Neuronal stem cell (in vitro differentiated cells): ENCODE data around the gene CSF2.

Experiments
- DNase-seq: peaks from one replicate; pipeline ENCODE4 v3.0.0-alpha.2; 2013; ENCODE audit warnings: low spot score
- H2AFZ ChIP-seq: one replicate; pipeline ENCODE4 v1.6.1; 2013; ENCODE audit warnings: mild to moderate bottlenecking, low read length, inconsistent platforms
- H2AK5ac ChIP-seq: 2 replicates; pipeline ENCODE4 v1.6.1; 2013; ENCODE audit warnings: low read depth, mild to moderate bottlenecking, inconsistent platforms, low read length, moderate library complexity, mixed read lengths
- H2BK120ac ChIP-seq: 2 replicates; pipeline ENCODE4 v1.6.1; 2013; ENCODE audit warnings: low read depth, mild to moderate bottlenecking, inconsistent platforms, low read length, moderate library complexity, mixed read lengths
- H2BK12ac ChIP-seq: one replicate; pipeline ENCODE4 v1.6.1; 2013; ENCODE audit warnings: low read length, inconsistent platforms
- H2BK15ac ChIP-seq: 2 replicates; pipeline ENCODE4 v1.6.1; 2013; ENCODE audit warnings: mild to moderate bottlenecking, low read length, inconsistent platforms, mixed read lengths
- H2BK5ac ChIP-seq: one replicate; pipeline ENCODE4 v1.6.1; 2013; ENCODE audit warnings: inconsistent platforms, mild to moderate bottlenecking, low read length, moderate library complexity
- H3K14ac ChIP-seq: one replicate; pipeline ENCODE4 v1.6.1; 2013; ENCODE audit warnings: low read length, inconsistent platforms
- H3K18ac ChIP-seq: 2 replicates; pipeline ENCODE4 v1.6.1; 2013; ENCODE audit warnings: low read length, inconsistent platforms
- H3K23ac ChIP-seq: 2 replicates; pipeline ENCODE4 v1.6.1; 2013; ENCODE audit warnings: low read depth, mild to moderate bottlenecking, mixed read lengths, low read length, inconsistent platforms; ENCODE audit not compliant: poor library complexity
- H3K27ac ChIP-seq: replicated peaks from 3 replicates; pipeline ENCODE4 v1.5.1; 2013; ENCODE audit warnings: low read length, inconsistent platforms
- H3K27me3 ChIP-seq, 3 experiments: 2 replicates each; pipeline ENCODE4 v1.6.1; 2013; ENCODE audit warnings: low read length in 3 of 3, mild to moderate bottlenecking in 2 of 3, inconsistent platforms in 1 of 3, low read depth in 1 of 3, mixed read lengths in 1 of 3, moderate library complexity in 1 of 3; ENCODE audit not compliant: control insufficient read depth in 3 of 3, insufficient read depth in 3 of 3
- H3K36me3 ChIP-seq, 2 donors: replicated peaks in 1 of 2; 2 replicates each; pipeline ENCODE4 v1.6.1; 2013; ENCODE audit warnings: low read length in 2 of 2; ENCODE audit not compliant: control insufficient read depth in 2 of 2, insufficient read depth in 2 of 2
- H3K4ac ChIP-seq: 2 replicates; pipeline ENCODE4 v1.6.1; 2013; ENCODE audit warnings: inconsistent platforms, mild to moderate bottlenecking, low read length, moderate library complexity
- H3K4me1 ChIP-seq, 2 donors: 1 replicate in 1 of 2; 2 replicates in 1 of 2; pipeline ENCODE4 v1.6.1; 2013; ENCODE audit warnings: low read length in 2 of 2, low read depth in 1 of 2; ENCODE audit not compliant: control insufficient read depth in 2 of 2, insufficient read depth in 1 of 2
- H3K4me2 ChIP-seq: one replicate; pipeline ENCODE4 v1.6.1; 2013; ENCODE audit warnings: mild to moderate bottlenecking, low read length, inconsistent platforms; ENCODE audit not compliant: insufficient read depth, poor library complexity, severe bottlenecking
- H3K4me3 ChIP-seq, 2 donors: 2 replicates each; pipeline ENCODE4 v1.5.1; 2013; ENCODE audit warnings: low read length in 2 of 2, mild to moderate bottlenecking in 2 of 2, inconsistent platforms in 1 of 2, moderate library complexity in 1 of 2
- H3K79me1 ChIP-seq: one replicate; pipeline ENCODE4 v1.6.1; 2013; ENCODE audit warnings: low read depth, mild to moderate bottlenecking, inconsistent platforms, low read length, moderate library complexity
- H3K9ac ChIP-seq: one replicate; pipeline ENCODE4 v1.6.1; 2013; ENCODE audit warnings: mild to moderate bottlenecking, low read depth, low read length, inconsistent platforms; ENCODE audit not compliant: poor library complexity
- H3K9me3 ChIP-seq, 2 donors: replicated peaks in 1 of 2; 2 replicates each; pipeline versions ENCODE3 to v1.6.1; 2013; ENCODE audit warnings: low read length in 2 of 2, mild to moderate bottlenecking in 2 of 2, inconsistent platforms in 1 of 2, low read depth in 1 of 2, mixed read lengths in 1 of 2, moderate library complexity in 1 of 2; ENCODE audit not compliant: control insufficient read depth in 2 of 2, insufficient read depth in 1 of 2
- H4K8ac ChIP-seq: one replicate; pipeline ENCODE4 v1.6.1; 2013; ENCODE audit warnings: low read depth, mild to moderate bottlenecking, inconsistent platforms, low read length, moderate library complexity
- H4K91ac ChIP-seq: one replicate; pipeline ENCODE4 v1.6.1; 2013; ENCODE audit warnings: low read length, low read depth, mild to moderate bottlenecking, inconsistent platforms; ENCODE audit not compliant: poor library complexity
- WGBS, 2 donors: extraction: QIAGEN DNeasy Blood & Tissue Kit; methylation state at CpG; one replicate each; pipeline ENCODE4 v1.1.7; 2013; ENCODE audit warnings: missing lambda C conversion rate in 2 of 2, mixed read lengths in 1 of 2; ENCODE audit not compliant: insufficient read length in 2 of 2, insufficient replicate concordance in 1 of 2; ENCODE audit errors: extremely low coverage in 2 of 2; 5-methylcytosine and 5-hydroxymethylcytosine counted together

The CSF2 gene

GRCh38 chr5:132076983-132077382 lies 3.4 kb downstream of the CSF2 start:
- Histone ChIP-seq H2AFZ (no peak overlapping the region), H3K9me3 (no peaks in the 10 kb centered on the region), H3K27me3 (no peaks in the 10 kb centered on the region), H3K79me1 (no peaks in the 10 kb centered on the region), H4K91ac (no peak overlapping the region), H3K27ac (no peak overlapping the region), H3K36me3 (no peaks in the 10 kb centered on the region), H3K4me2 (no peak overlapping the region), H3K4ac (no peak overlapping the region), H3K4me3 (no peak overlapping the region), H3K23ac (no peak overlapping the region), H3K9ac (no peak overlapping the region), H3K4me1 (peaks cover 0 to 9% of the 10 kb centered on the region in 2 donors), H2BK5ac (no peak overlapping the region), H3K14ac (no peak overlapping the region), H2AK5ac (no peak overlapping the region), H2BK12ac (no peak overlapping the region), H3K18ac (no peak overlapping the region), H4K8ac (no peak overlapping the region), H2BK120ac (no peak overlapping the region), H2BK15ac (no peak overlapping the region)
- no peak for DNase-seq
- no CpG with 5 or more reads among the region's 8 CpGs for WGBS, 2 donors

- Histone ChIP-seq H3K27ac (no peak overlapping the region), H2BK12ac (no peak overlapping the region), H3K4me1 (peaks cover 0 to 9% of the 10 kb centered on the region in 2 donors), H3K14ac (no peak overlapping the region), H3K4ac (no peak overlapping the region), H2BK120ac (no peak overlapping the region), H3K36me3 (no peaks in the 10 kb centered on the region), H4K91ac (no peak overlapping the region), H4K8ac (no peak overlapping the region), H2BK5ac (peak overlapping the region; percentile 3), H3K9ac (no peak overlapping the region), H3K4me3 (no peak overlapping the region), H3K23ac (no peak overlapping the region), H3K18ac (no peak overlapping the region), H3K27me3 (no peaks in the 10 kb centered on the region), H2AK5ac (no peak overlapping the region), H2BK15ac (no peak overlapping the region), H2AFZ (no peak overlapping the region), H3K9me3 (no peaks in the 10 kb centered on the region), H3K4me2 (no peak overlapping the region), H3K79me1 (no peaks in the 10 kb centered on the region)
- no CpG with 5 or more reads among the region's 4 CpGs for WGBS, 2 donors
- no peak for DNase-seq
These were observed 5.5 kb downstream of the CSF2 start for GRCh38 chr5:132079081-132079480.

GRCh38 chr5:132079619-132080018 lies 6.0 kb downstream of the CSF2 start:
- H3K23ac ChIP-seq, result peak overlapping the region; percentile 18
- H3K4me2 ChIP-seq, result no peak overlapping the region
- H3K79me1 ChIP-seq, result no peaks in the 10 kb centered on the region
- H2BK5ac ChIP-seq, result peak overlapping the region; percentile 3
- H3K27ac ChIP-seq, result no peak overlapping the region
- H3K4ac ChIP-seq, result no peak overlapping the region
- no peaks in the 10 kb centered on the region for H3K36me3 ChIP-seq
- H3K4me1 ChIP-seq, result peaks cover 0 to 7% of the 10 kb centered on the region in 2 donors
- peak overlapping the region; percentile 6 for H3K9ac ChIP-seq
- no peak for DNase-seq
- H3K18ac ChIP-seq, result peak overlapping the region; percentile 13
- H4K8ac ChIP-seq, result no peak overlapping the region
- H3K14ac ChIP-seq, result no peak overlapping the region
- H2BK120ac ChIP-seq, result no peak overlapping the region
- H2AFZ ChIP-seq, result no peak overlapping the region
- H3K9me3 ChIP-seq, result no peaks in the 10 kb centered on the region
- H2AK5ac ChIP-seq, result no peak overlapping the region
- H3K4me3 ChIP-seq, result peak overlapping the region in 1 of 2 donors; percentile 37
- no peak overlapping the region for H2BK15ac ChIP-seq
- no CpG with 5 or more reads among the region's 3 CpGs for WGBS, 2 donors
- no peak overlapping the region for H2BK12ac ChIP-seq
- H3K27me3 ChIP-seq, result no peaks in the 10 kb centered on the region
- no peak overlapping the region for H4K91ac ChIP-seq

- no peak overlapping the region for H3K4me3 ChIP-seq
- H3K27me3 ChIP-seq, result no peaks in the 10 kb centered on the region
- no peaks in the 10 kb centered on the region for H3K9me3 ChIP-seq
- no peak overlapping the region for H3K4me2 ChIP-seq
- H4K8ac ChIP-seq, result no peak overlapping the region
- H2BK12ac ChIP-seq, result no peak overlapping the region
- H3K23ac ChIP-seq, result no peak overlapping the region
- H2AK5ac ChIP-seq, result no peak overlapping the region
- no peak overlapping the region for H2BK120ac ChIP-seq
- no peak overlapping the region for H3K18ac ChIP-seq
- no CpG with 5 or more reads among the region's 3 CpGs for WGBS, 2 donors
- H3K79me1 ChIP-seq, result no peaks in the 10 kb centered on the region
- no peak overlapping the region for H4K91ac ChIP-seq
- no peaks in the 10 kb centered on the region for H3K4me1 ChIP-seq
- no peak for DNase-seq
- H3K14ac ChIP-seq, result no peak overlapping the region
- no peak overlapping the region for H3K4ac ChIP-seq
- H3K9ac ChIP-seq, result no peak overlapping the region
- no peak overlapping the region for H2BK5ac ChIP-seq
- H3K36me3 ChIP-seq, result no peaks in the 10 kb centered on the region
- no peak overlapping the region for H2BK15ac ChIP-seq
- H3K27ac ChIP-seq, result no peak overlapping the region
- no peak overlapping the region for H2AFZ ChIP-seq
These were observed 7.0 kb downstream of the CSF2 start for GRCh38 chr5:132080595-132080994.
